GM12878 (cell line): Measurements from ENCODE around the gene TBC1D10B. TPM values are rescaled to one million over a fixed set of nuclear protein-coding genes. Genes with fewer than 3 reads are reported as not detected.
A peak's percentile ranks its signal among the peaks of the same experiment; 100 is the strongest.

Source experiments
- ATAC-seq: fragments of 200-7000 bp; cut with Tn5 transposase; 3 replicates; pipeline ENCODE4 v1.9.1; 2020; ENCODE audit warnings: mild to moderate bottlenecking, moderate library complexity
- BruUV-seq: library from RNA; stranded (reverse); fragments of 400-500 nt; replicated peaks from 2 replicates; lab custom pipeline; 2021; lab: Mats Ljungman, UMichigan
- CTCF ChIA-PET: fragments of 300-600 bp; sonication (Branson Sonifier 250); formaldehyde crosslinking; extraction: SDS; loops from one replicate; lab custom pipeline; 2021; ENCODE audit warnings: inconsistent platforms; lab: Yijun Ruan, JAX
- POLR2A ChIA-PET: fragments of 350-600 bp; formaldehyde crosslinking; extraction: SDS; loops from one replicate; lab custom pipeline; 2021; ENCODE audit warnings: inconsistent platforms; lab: Charles Lee
- RAD21 ChIA-PET: fragments of 300-600 bp; sonication (Branson Sonifier 250); formaldehyde crosslinking; loops from one replicate; lab custom pipeline; 2023; ENCODE audit warnings: antibody characterized with exemption; ENCODE audit not compliant: unreplicated experiment; lab: Charles Lee
- SMC1A ChIA-PET: fragments of 300-600 bp; sonication (Branson Sonifier 250); formaldehyde crosslinking; loops from one replicate; lab custom pipeline; 2023; ENCODE audit not compliant: unreplicated experiment, uncharacterized antibody; lab: Charles Lee
- DNase-seq: peaks from one replicate; pipeline ENCODE4 v3.0.0-alpha.2; 2011; ENCODE audit warnings: low read depth, low spot score
- FAIRE-seq: peaks from 3 replicates; lab custom pipeline; 2011; peaks lifted over from hg19 to GRCh38; lab: Jason Lieb, UNC
- H2AFZ ChIP-seq: 2 replicates; pipeline ENCODE4 v1.6.0; 2011; ENCODE audit warnings: low read depth, low read length, control low read depth; ENCODE audit not compliant: control insufficient read depth
- H3K27ac ChIP-seq: 2 replicates; pipeline ENCODE4 v1.5.1; 2011; ENCODE audit warnings: control low read depth; ENCODE audit not compliant: control insufficient read depth, insufficient read depth
- H3K27me3 ChIP-seq, 2 experiments: replicated peaks in 1 of 2; 2 replicates each; pipeline versions ENCODE4 v1.6.0 to v1.6.1; 2011; ENCODE audit warnings: low read length in 1 of 2; ENCODE audit not compliant: control insufficient read depth in 2 of 2, insufficient read depth in 2 of 2
- H3K36me3 ChIP-seq, 2 experiments: 2 replicates each; pipeline ENCODE4 v1.5.1; 2011; ENCODE audit warnings: low read length in 1 of 2; ENCODE audit not compliant: control insufficient read depth in 2 of 2, insufficient read depth in 2 of 2
- H3K4me1 ChIP-seq: 2 replicates; pipeline ENCODE4 v1.6.1; 2011; ENCODE audit warnings: mild to moderate bottlenecking, low read length, moderate library complexity, mixed read lengths; ENCODE audit not compliant: control insufficient read depth, insufficient read depth
- H3K4me2 ChIP-seq: 2 replicates; pipeline ENCODE4 v1.6.0; 2011; ENCODE audit warnings: control low read depth; ENCODE audit not compliant: control insufficient read depth, insufficient read depth
- H3K4me3 ChIP-seq: fragments of 200-600 bp; sonication (generic); 2 replicates; pipeline ENCODE4 v1.5.1; 2016
- H3K79me2 ChIP-seq: 2 replicates; pipeline ENCODE4 v1.6.0; 2011; ENCODE audit warnings: low read length; ENCODE audit not compliant: control insufficient read depth, insufficient read depth
- H3K9ac ChIP-seq: 2 replicates; pipeline ENCODE4 v1.8.0; 2011; ENCODE audit warnings: low read length, control low read depth, mixed read lengths; ENCODE audit not compliant: control insufficient read depth, insufficient read depth
- H3K9me3 ChIP-seq: replicated peaks from 3 replicates; pipeline ENCODE4 v1.5.1; 2011; ENCODE audit warnings: mild to moderate bottlenecking, low read length; ENCODE audit not compliant: control insufficient read depth, insufficient read depth
- H4K20me1 ChIP-seq: 2 replicates; pipeline ENCODE4 v1.6.0; 2011; ENCODE audit not compliant: control insufficient read depth, insufficient read depth
- CHD1 ChIP-seq: IDR thresholded peaks from 2 replicates; pipeline ENCODE4 v1.6.1; 2012; ENCODE audit warnings: low read depth, low read length, improper control_type of control experiment
- E2F4 ChIP-seq: IDR thresholded peaks from 2 replicates; pipeline ENCODE4 v1.6.1; 2012; ENCODE audit warnings: low read depth, low read length, improper control_type of control experiment
- ESRRA ChIP-seq: IDR thresholded peaks from 2 replicates; pipeline ENCODE4 v1.6.1; 2012; ENCODE audit warnings: mild to moderate bottlenecking, low read length, improper control_type of control experiment
- ETV6 ChIP-seq, 2 experiments: fragments of 450-650 bp in 1 of 2; IDR thresholded peaks in 1 of 2; conservative IDR thresholded peaks in 1 of 2; 2 replicates each; pipeline ENCODE4 v1.6.1; 2014; ENCODE audit warnings: antibody characterized with exemption in 1 of 2, borderline replicate concordance in 1 of 2, low read depth in 1 of 2, mild to moderate bottlenecking in 1 of 2, moderate library complexity in 1 of 2
- IRF4 ChIP-seq: IDR thresholded peaks from 2 replicates; pipeline ENCODE4 v1.6.1; 2011; ENCODE audit warnings: low read depth, low read length
- SREBF2 ChIP-seq: IDR thresholded peaks from 2 replicates; pipeline ENCODE4 v1.6.1; 2012; ENCODE audit warnings: mild to moderate bottlenecking, low read length
- TBL1XR1 ChIP-seq: IDR thresholded peaks from 2 replicates; pipeline ENCODE4 v1.6.1; 2012; ENCODE audit warnings: low read depth, low read length, improper control_type of control experiment
- USF1 ChIP-seq: IDR thresholded peaks from 2 replicates; pipeline ENCODE4 v1.6.1; 2011; ENCODE audit warnings: borderline replicate concordance, low read depth, mild to moderate bottlenecking, moderate library complexity, mixed read lengths, low read length; ENCODE audit not compliant: insufficient read depth; ENCODE audit errors: extremely low read length
- YBX1 ChIP-seq: fragments of 450-650 bp; IDR thresholded peaks from 2 replicates; pipeline ENCODE4 v1.6.1; 2016; ENCODE audit warnings: antibody characterized with exemption
- WGBS: methylation state at CpG from one replicate; pipeline ENCODE4 v1.1.6; 2016; ENCODE audit warnings: low lambda C conversion rate; ENCODE audit not compliant: insufficient replicate concordance, insufficient coverage; ENCODE audit errors: missing lambda C conversion rate; 5-methylcytosine and 5-hydroxymethylcytosine counted together
- in situ Hi-C: fragments of 300-500 bp; cut with MboI; formaldehyde crosslinking; loops from 9 replicates; pipeline ENCODE4 v1.14.3; 2018; ENCODE audit warnings: mixed read lengths
- intact Hi-C: fragments of 100-400 bp; cut with micrococcal nuclease; formaldehyde crosslinking; loops from one replicate; pipeline ENCODE4 v1.14.2; 2022; ENCODE audit not compliant: unreplicated experiment
- polyA plus RNA-seq, 11 experiments: library from polyadenylated mRNA; depleted of rRNA in 4 of 11; unstranded in 6 of 11; stranded (reverse) in 5 of 11; fragments of >200 nt; fragmentation: Nextera tagmentation in 4 of 11; fragmentation: Illumina TruSeq in 1 of 11; extraction: Ambion mirVana in 4 of 11; extraction: Trizol in 1 of 11; gene quantifications; 1 replicate in 1 of 11; 2 replicates in 10 of 11; pipeline versions ENCODE4 v1.2.1 to v1.2.3, GENCODE V29; 2011 to 2016; ENCODE audit warnings: inconsistent platforms in 2 of 11, missing spikeins in 2 of 11, low read depth in 1 of 11
- total RNA-seq, 4 experiments: library from RNA; depleted of rRNA in 3 of 4; stranded (reverse); fragments of >200 nt in 3 of 4; fragmentation: Illumina TruSeq in 1 of 4; extraction: Trizol in 1 of 4; gene quantifications; 2 replicates each; pipeline versions ENCODE4 v1.2.1 to v1.2.3, GENCODE V29; 2013 to 2021
- TF ChIP-seq, protein P1 (sequence below): IDR thresholded peaks from 2 replicates; pipeline ENCODE4 v1.6.1; 2011; ENCODE audit warnings: borderline replicate concordance, low read depth, mild to moderate bottlenecking, moderate library complexity, low read length; ENCODE audit not compliant: insufficient read depth, poor library complexity, severe bottlenecking

TBC1D10B gene
- total and polyA plus RNA-seq, 10 of the 15 experiments (the other 5 are each of a cell fraction or from before 2014, with no cell fraction given): 2.2 to 51.2 (median 11.6) TPM

DNA sequence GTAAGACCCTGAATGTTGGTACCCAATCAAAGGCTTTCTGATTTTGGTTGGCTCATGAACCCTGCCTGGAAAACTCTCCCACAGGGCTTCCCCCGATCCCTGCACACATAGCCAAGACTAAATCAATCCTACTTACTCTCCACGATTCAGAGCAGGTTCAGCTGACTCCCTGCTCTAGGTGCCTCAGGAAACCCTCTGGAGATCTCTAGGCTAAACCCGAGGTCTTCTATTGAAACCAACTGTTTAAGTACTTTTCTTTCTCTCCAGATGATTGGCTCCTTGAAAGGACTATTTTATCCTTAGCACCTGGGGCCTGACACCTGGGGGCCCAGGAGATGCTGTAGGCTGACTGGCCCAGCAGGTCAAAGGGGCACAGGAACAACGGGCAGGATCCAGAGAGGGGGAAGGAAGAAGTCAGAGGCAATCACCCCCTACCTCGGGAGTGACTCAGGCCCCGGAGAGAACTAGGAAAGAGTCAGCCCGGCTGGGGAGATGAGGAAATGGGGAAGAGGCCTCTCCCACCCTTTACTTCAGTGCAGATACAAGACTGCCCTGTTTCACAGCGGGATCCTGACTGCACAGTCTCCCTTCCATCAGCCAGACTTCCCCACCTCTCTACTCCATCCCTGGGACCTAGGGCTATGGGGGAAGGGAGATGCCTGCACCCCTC is 2.0 kb downstream of the TBC1D10B start:
- ChIA-PET SMC1A (interaction anchor here (1.1 to 3.5 kb wide), 3 partner anchors 11 to 40 kb away, joined by 4 to 15 read pairs (median 4); partner anchors contain the start of gene ZNF771), POLR2A (interaction anchor here (0.9 to 2.1 kb wide), 5 partner anchors 10 to 168 kb away, joined by 3 to 8 read pairs (median 4); no protein-coding TSS in a partner anchor), CTCF (interaction anchor here (0.6 to 9.0 kb wide), 6 partner anchors 12 to 254 kb away, joined by 3 to 70 read pairs (median 4); partner anchors contain the start of genes DCTPP1, SEPTIN1 and ZNF771), RAD21 (interaction anchor here (0.6 to 3.8 kb wide), 5 partner anchors 13 to 261 kb away, joined by 3 to 33 read pairs (median 4); partner anchors contain the start of genes CD2BP2, SEPTIN1 and ZNF771)
- DNase-seq: no peak
- Histone ChIP-seq H2AFZ (no peak overlapping the region), H3K4me3 (peak overlapping the region; percentile 97), H3K4me1 (peaks cover 16% of the 10 kb centered on the region), H3K9me3 (no peaks in the 10 kb centered on the region), H3K36me3 (peaks cover 3 to 6% of the 10 kb centered on the region in 2 experiments; a peak in 3 of 4 replicates), H3K4me2 (peak overlapping the region; percentile 98), H4K20me1 (peaks cover 17% of the 10 kb centered on the region), H3K27ac (peak overlapping the region; percentile 64), H3K79me2 (peaks cover 35% of the 10 kb centered on the region), H3K9ac (peak overlapping the region; percentile 86), H3K27me3 (no peaks in the 10 kb centered on the region)
- in situ Hi-C loops: no loop called here
- no peak for FAIRE-seq
- BruUV-seq: no TSS peak
- no peak for TF ChIP-seq CHD1
- TF ChIP-seq ETV6 (conservative IDR thresholded peaks at IDR 0.05 in 1 of 2, IDR thresholded peaks at IDR 0.05 in 1 of 2; ENCODE audit: borderline replicate concordance in 1 of 2, low read depth in 1 of 2): no peak
- no peak for TF ChIP-seq IRF4
- no peak for TF ChIP-seq YBX1
- no peak for TF ChIP-seq USF1
- TF ChIP-seq ESRRA: no peak
- no peak for TF ChIP-seq TBL1XR1
- TF ChIP-seq, protein P1, sequence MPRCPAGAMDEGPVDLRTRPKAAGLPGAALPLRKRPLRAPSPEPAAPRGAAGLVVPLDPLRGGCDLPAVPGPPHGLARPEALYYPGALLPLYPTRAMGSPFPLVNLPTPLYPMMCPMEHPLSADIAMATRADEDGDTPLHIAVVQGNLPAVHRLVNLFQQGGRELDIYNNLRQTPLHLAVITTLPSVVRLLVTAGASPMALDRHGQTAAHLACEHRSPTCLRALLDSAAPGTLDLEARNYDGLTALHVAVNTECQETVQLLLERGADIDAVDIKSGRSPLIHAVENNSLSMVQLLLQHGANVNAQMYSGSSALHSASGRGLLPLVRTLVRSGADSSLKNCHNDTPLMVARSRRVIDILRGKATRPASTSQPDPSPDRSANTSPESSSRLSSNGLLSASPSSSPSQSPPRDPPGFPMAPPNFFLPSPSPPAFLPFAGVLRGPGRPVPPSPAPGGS: no peak
- no peak for TF ChIP-seq E2F4
- no peak for TF ChIP-seq SREBF2
- ATAC-seq: no peak
- intact Hi-C loops: no loop called here
- WGBS: 10% methylated on average over 8 of the region's 8 CpGs
